Natural killer cell treated with Interleukin-12 subunit alpha and Interleukin-12 subunit beta and Interleukin-15 and Interleukin-18, amount 100 ng/mL, for 72 hours (primary cell): ENCODE measurements around the gene ALX4. TPM values are rescaled to one million over a fixed set of nuclear protein-coding genes. Genes with fewer than 3 reads are reported as not detected.

ENCODE experiments used
- ATAC-seq, 2 donors: fragments of 150-1000 bp; cut with Tn5 transposase in 1 of 2; sonication (Bioruptor Pico), chemical (Tn5 transposase) in 1 of 2; 2 replicates each; pipeline ENCODE4 v1.10.0; 2021
- DNase-seq: peaks from one replicate; pipeline ENCODE4 v3.0.0; 2022; ENCODE audit warnings: low spot score
- H3K27ac Mint-ChIP-seq, 2 donors: 1 replicate in 1 of 2; 2 replicates in 1 of 2; pipeline ENCODE4 v1.8.0; 2022; ENCODE audit warnings: mixed read lengths in 2 of 2, mild to moderate bottlenecking in 1 of 2, moderate library complexity in 1 of 2
- H3K27me3 Mint-ChIP-seq, 2 donors: 1 replicate in 1 of 2; 2 replicates in 1 of 2; pipeline ENCODE4 v1.8.0; 2022; ENCODE audit warnings: mixed read lengths in 2 of 2
- H3K36me3 Mint-ChIP-seq: one replicate; pipeline ENCODE4 v1.8.0; 2022; ENCODE audit warnings: mixed read lengths
- H3K4me1 Mint-ChIP-seq, 2 donors: 1 replicate in 1 of 2; 2 replicates in 1 of 2; pipeline ENCODE4 v1.8.0; 2022; ENCODE audit warnings: low read depth in 2 of 2, mixed read lengths in 2 of 2, mild to moderate bottlenecking in 1 of 2
- H3K4me3 Mint-ChIP-seq: one replicate; pipeline ENCODE4 v1.8.0; 2022; ENCODE audit warnings: mixed read lengths
- H3K9me3 Mint-ChIP-seq: 2 replicates; pipeline ENCODE4 v1.8.0; 2022; ENCODE audit warnings: mixed read lengths
- total RNA-seq, 2 donors: library from RNA; stranded (reverse); gene quantifications; one replicate each; pipeline ENCODE4 v1.2.3, GENCODE V29; 2022

The ALX4 gene
- total RNA-seq, 2 donors from 2014 or later: not detected

- peaks cover 4 to 6% of the 10 kb centered on the region in 2 donors for H3K27me3 Mint-ChIP-seq
Measured at GRCh38 chr11:44344423-44344820, 34.5 kb upstream of the ALX4 start.

GRCh38 chr11:44343778-44344422 lies 34.0 kb upstream of the ALX4 start:
- Mint-ChIP-seq H3K27me3 (peaks cover 0 to 1% of the 10 kb centered on the region in 2 donors), H3K4me1 (no peaks in the 10 kb centered on the region), H3K9me3 (no peaks in the 10 kb centered on the region), H3K4me3 (no peak overlapping the region), H3K36me3 (no peaks in the 10 kb centered on the region), H3K27ac (no peak overlapping the region)
- DNase-seq: no peak
- ATAC-seq: no peak

More at GRCh38 chr11:44344423-44344820, 34.5 kb upstream of the ALX4 start:
- H3K36me3 Mint-ChIP-seq: no peaks in the 10 kb centered on the region
- DNase-seq (no peak), ATAC-seq (no peak)
- H3K4me1 Mint-ChIP-seq: no peaks in the 10 kb centered on the region
- no peak overlapping the region for H3K27ac Mint-ChIP-seq
- no peak overlapping the region for H3K4me3 Mint-ChIP-seq
- no peaks in the 10 kb centered on the region for H3K9me3 Mint-ChIP-seq

- peaks cover 8 to 13% of the 10 kb centered on the region in 2 donors for H3K27me3 Mint-ChIP-seq
- no peak overlapping the region for H3K4me3 Mint-ChIP-seq
- no peak for DNase-seq
- no peak for ATAC-seq
- H3K9me3 Mint-ChIP-seq: no peaks in the 10 kb centered on the region
- H3K27ac Mint-ChIP-seq: no peak overlapping the region
- no peaks in the 10 kb centered on the region for H3K4me1 Mint-ChIP-seq
- no peaks in the 10 kb centered on the region for H3K36me3 Mint-ChIP-seq
Measured at GRCh38 chr11:44342616-44343015, 32.7 kb upstream of the ALX4 start.

GRCh38 chr11:44340656-44341055 lies 30.7 kb upstream of the ALX4 start:
- Mint-ChIP-seq H3K4me1 (no peaks in the 10 kb centered on the region), H3K27me3 (peaks cover 8 to 31% of the 10 kb centered on the region in 2 donors), H3K9me3 (no peaks in the 10 kb centered on the region), H3K27ac (no peak overlapping the region), H3K4me3 (no peak overlapping the region), H3K36me3 (no peaks in the 10 kb centered on the region)
- DNase-seq (no peak), ATAC-seq (no peak)

- ATAC-seq: no peak
- Mint-ChIP-seq H3K36me3 (no peaks in the 10 kb centered on the region), H3K27me3 (peaks cover 14 to 41% of the 10 kb centered on the region in 2 donors), H3K27ac (no peak overlapping the region), H3K4me3 (no peak overlapping the region), H3K9me3 (no peaks in the 10 kb centered on the region), H3K4me1 (no peaks in the 10 kb centered on the region)
- DNase-seq: no peak
Measured at GRCh38 chr11:44339530-44339883, 29.6 kb upstream of the ALX4 start.

- Mint-ChIP-seq H3K9me3 (no peaks in the 10 kb centered on the region), H3K36me3 (no peaks in the 10 kb centered on the region), H3K27me3 (peaks cover 14 to 42% of the 10 kb centered on the region in 2 donors), H3K27ac (no peak overlapping the region), H3K4me1 (no peaks in the 10 kb centered on the region), H3K4me3 (no peak overlapping the region)
- no peak for ATAC-seq
- no peak for DNase-seq
Measured at GRCh38 chr11:44338698-44339529, 29.0 kb upstream of the ALX4 start.

- no peak for ATAC-seq
- Mint-ChIP-seq H3K4me1 (no peaks in the 10 kb centered on the region), H3K9me3 (no peaks in the 10 kb centered on the region), H3K27me3 (peaks cover 18 to 42% of the 10 kb centered on the region in 2 donors), H3K27ac (no peak overlapping the region), H3K36me3 (no peaks in the 10 kb centered on the region), H3K4me3 (no peak overlapping the region)
- no peak for DNase-seq
Measured at GRCh38 chr11:44338026-44338425, 28.1 kb upstream of the ALX4 start.

GRCh38 chr11:44335919-44336318 lies 26.0 kb upstream of the ALX4 start:
- ATAC-seq (no peak), DNase-seq (no peak)
- Mint-ChIP-seq H3K9me3 (no peaks in the 10 kb centered on the region), H3K4me3 (no peak overlapping the region), H3K27ac (no peak overlapping the region), H3K27me3 (peaks cover 18 to 50% of the 10 kb centered on the region in 2 donors), H3K4me1 (no peaks in the 10 kb centered on the region), H3K36me3 (no peaks in the 10 kb centered on the region)

- Mint-ChIP-seq H3K27ac (no peak overlapping the region), H3K36me3 (no peaks in the 10 kb centered on the region), H3K27me3 (peaks cover 24 to 55% of the 10 kb centered on the region in 2 donors), H3K4me1 (no peaks in the 10 kb centered on the region), H3K4me3 (no peak overlapping the region), H3K9me3 (no peaks in the 10 kb centered on the region)
- no peak for DNase-seq
- ATAC-seq: no peak
Measured at GRCh38 chr11:44335052-44335760, 25.3 kb upstream of the ALX4 start.

GRCh38 chr11:44334356-44335004 lies 24.5 kb upstream of the ALX4 start:
- Mint-ChIP-seq H3K4me3 (no peak overlapping the region), H3K27me3 (peaks cover 24 to 58% of the 10 kb centered on the region in 2 donors), H3K4me1 (no peaks in the 10 kb centered on the region), H3K36me3 (no peaks in the 10 kb centered on the region), H3K27ac (no peak overlapping the region), H3K9me3 (no peaks in the 10 kb centered on the region)
- ATAC-seq (peak in 1 of 2 donors; percentile 40), DNase-seq (no peak)

GRCh38 chr11:44333271-44334218 lies 23.6 kb upstream of the ALX4 start:
- H3K9me3 Mint-ChIP-seq: no peaks in the 10 kb centered on the region
- DNase-seq: no peak
- H3K27me3 Mint-ChIP-seq: peaks cover 22 to 64% of the 10 kb centered on the region in 2 donors
- no peak overlapping the region for H3K4me3 Mint-ChIP-seq
- H3K36me3 Mint-ChIP-seq: no peaks in the 10 kb centered on the region
- no peaks in the 10 kb centered on the region for H3K4me1 Mint-ChIP-seq
- no peak overlapping the region for H3K27ac Mint-ChIP-seq
- ATAC-seq: no peak

- H3K36me3 Mint-ChIP-seq: no peaks in the 10 kb centered on the region
Measured at GRCh38 chr11:44332665-44333064, 22.7 kb upstream of the ALX4 start.

More at GRCh38 chr11:44332665-44333064, 22.7 kb upstream of the ALX4 start:
- DNase-seq: no peak
- H3K27me3 Mint-ChIP-seq: peaks cover 20 to 61% of the 10 kb centered on the region in 2 donors
- no peaks in the 10 kb centered on the region for H3K9me3 Mint-ChIP-seq
- H3K4me3 Mint-ChIP-seq: no peak overlapping the region
- ATAC-seq: no peak
- no peaks in the 10 kb centered on the region for H3K4me1 Mint-ChIP-seq
- H3K27ac Mint-ChIP-seq: no peak overlapping the region
